ENCODE results near the gene IFNE. TPM values are rescaled to one million over a fixed set of nuclear protein-coding genes. Genes with fewer than 3 reads are reported as not detected.

Gene IFNE
- total and polyA plus RNA-seq, 9 of the 15 experiments (the other 6 are each of a cell fraction or from before 2014, with no cell fraction given), result not detected

GRCh38 chr9:21481470-21482056 lies 550 bp downstream of the IFNE start (continued):
- TF ChIP-seq E2F8 (IDR thresholded peaks at IDR 0.05; ENCODE audit: low read depth, partially characterized antibody) (no peak), ZZZ3 (IDR thresholded peaks at IDR 0.05) (no peak), CBX2 (IDR thresholded peaks at IDR 0.05; ENCODE audit: insufficient read depth, low read length, poor library complexity, severe bottlenecking) (no peak), SREBF2 (CRISPR knock-in tag; IDR thresholded peaks at IDR 0.05) (no peak)

- Histone ChIP-seq H3K36me3 (ENCODE audit: control insufficient read depth, insufficient read depth, low read length) (no peaks in the 10 kb centered on the region), H3K79me2 (ENCODE audit: control insufficient read depth, insufficient read depth, low read length) (no peaks in the 10 kb centered on the region), H2AFZ (ENCODE audit: low read depth, low read length) (no peak overlapping the region), H3K4me2 (ENCODE audit: insufficient read depth, low read length) (no peak overlapping the region), H3K27ac (ENCODE audit: extremely low read depth, low read depth, low read length) (no peak overlapping the region), H3K9ac (ENCODE audit: insufficient read depth in 1 of 2, low read depth in 2 of 2, low read length in 2 of 2) (no peak overlapping the region), H4K20me1 (replicated peaks; ENCODE audit: control insufficient read depth, insufficient read depth, low read length) (no peaks in the 10 kb centered on the region), H3K27me3 (ENCODE audit: control insufficient read depth in 2 of 2, insufficient read depth in 2 of 2, low read length in 2 of 2) (no peaks in the 10 kb centered on the region), H3K9me3 (replicated peaks; ENCODE audit: control insufficient read depth, insufficient read depth, low read depth, low read length) (no peaks in the 10 kb centered on the region), H3K9me1 (ENCODE audit: control insufficient read depth, insufficient read depth, low read length) (no peaks in the 10 kb centered on the region), H3K4me1 (replicated peaks in 1 of 2; ENCODE audit: control insufficient read depth in 2 of 2, insufficient read depth in 2 of 2, low read length in 2 of 2) (no peaks in the 10 kb centered on the region), H3K4me3 (no peak overlapping the region)
- CTCF ChIA-PET (ENCODE audit: low intra/inter-chr PET ratio), result no interaction called here
- FAIRE-seq, result no peak
- in situ Hi-C loops (cut with MboI), result no loop called here
- no peak for ATAC-seq
- DNase-seq (ENCODE audit: extremely low read depth in 1 of 4, low spot score in 3 of 4), result no peak
- POLR2A ChIA-PET, result no interaction called here
- intact Hi-C loops (cut with micrococcal nuclease), result no loop called here
- no TSS peak for BruUV-seq (replicated peaks)
- TF ChIP-seq ELK1 (CRISPR knock-in tag; IDR thresholded peaks at IDR 0.05) (no peak), GATAD2A (IDR thresholded peaks at IDR 0.05) (no peak), ZNF592 (IDR thresholded peaks at IDR 0.05) (no peak), CBX5 (IDR thresholded peaks at IDR 0.05; ENCODE audit: borderline replicate concordance, low read depth) (no peak), ZKSCAN3 (CRISPR knock-in tag; IDR thresholded peaks at IDR 0.05) (no peak), ZNF146 (CRISPR knock-in tag; IDR thresholded peaks at IDR 0.05; ENCODE audit: unreplicated experiment) (no peak), TARDBP (IDR thresholded peaks at IDR 0.05) (no peak), E2F3 (CRISPR knock-in tag; IDR thresholded peaks at IDR 0.05) (no peak)
- no CpG with 5 or more reads among the region's 8 CpGs for WGBS (ENCODE audit: insufficient coverage, low coverage, missing lambda C conversion rate)
These were observed 2.9 kb downstream of the IFNE start for GRCh38 chr9:21479152-21479702.

Data from K562 (cell line).